GM23338 (cell line): ENCODE results near the gene LRRN4. TPM values are rescaled to one million over a fixed set of nuclear protein-coding genes. Genes with fewer than 3 reads are reported as not detected.

ENCODE experiments used
- ATAC-seq: fragments of 200-7000 bp; cut with Tn5 transposase; 3 replicates; pipeline ENCODE4 v1.9.1; 2020
- DNase-seq: peaks from one replicate; pipeline ENCODE4 v3.0.0-alpha.2; 2015; ENCODE audit warnings: low spot score
- H2AFZ ChIP-seq: fragments of 200-600 bp; sonication (generic); 2 replicates; pipeline ENCODE4 v1.8.0; 2016; ENCODE audit warnings: antibody characterized with exemption, mild to moderate bottlenecking, moderate library complexity
- H3F3A ChIP-seq: fragments of 200-600 bp; sonication (generic); replicated peaks from 2 replicates; pipeline ENCODE4 v1.8.0; 2017; ENCODE audit warnings: antibody characterized with exemption, mixed run types, low read depth
- H3K27ac ChIP-seq: fragments of 200-600 bp; sonication (generic); 2 replicates; pipeline ENCODE4 v1.6.1; 2016; ENCODE audit warnings: low read depth
- H3K27me3 ChIP-seq: fragments of 200-600 bp; sonication (generic); 2 replicates; pipeline ENCODE4 v1.8.0; 2016; ENCODE audit warnings: mild to moderate bottlenecking, mixed run types, moderate library complexity; ENCODE audit not compliant: insufficient read depth
- H3K36me3 ChIP-seq: fragments of 200-600 bp; sonication (generic); 2 replicates; pipeline ENCODE4 v1.8.0; 2016; ENCODE audit warnings: mild to moderate bottlenecking; ENCODE audit not compliant: insufficient read depth
- H3K4me1 ChIP-seq: fragments of 200-600 bp; sonication (generic); 2 replicates; pipeline ENCODE4 v1.8.0; 2016; ENCODE audit warnings: mild to moderate bottlenecking, moderate library complexity; ENCODE audit not compliant: insufficient read depth
- H3K4me2 ChIP-seq: fragments of 200-600 bp; sonication (generic); 2 replicates; pipeline ENCODE4 v1.7.1; 2017; ENCODE audit warnings: mixed run types
- H3K4me3 ChIP-seq: fragments of 200-600 bp; sonication (generic); 2 replicates; pipeline ENCODE4 v1.6.1; 2016; ENCODE audit warnings: mixed run types
- H3K79me2 ChIP-seq: fragments of 200-600 bp; sonication (generic); replicated peaks from 2 replicates; pipeline ENCODE4 v1.8.0; 2017; ENCODE audit warnings: mild to moderate bottlenecking; ENCODE audit not compliant: insufficient read depth
- H3K9me2 ChIP-seq: fragments of 200-600 bp; sonication (generic); 2 replicates; pipeline ENCODE4 v1.8.0; 2017; ENCODE audit not compliant: insufficient read depth
- H4K20me1 ChIP-seq: fragments of 200-600 bp; sonication (generic); replicated peaks from 2 replicates; pipeline ENCODE4 v1.8.0; 2017; ENCODE audit warnings: mild to moderate bottlenecking; ENCODE audit not compliant: insufficient read depth
- H3K27ac Mint-ChIP-seq: 2 replicates; pipeline ENCODE4 v1.8.0; 2020; ENCODE audit warnings: inconsistent platforms, mild to moderate bottlenecking, moderate library complexity, mixed read lengths
- H3K27me3 Mint-ChIP-seq: 3 replicates; pipeline ENCODE4 v1.8.0; 2022; ENCODE audit warnings: low read depth, mild to moderate bottlenecking, moderate library complexity, mixed read lengths, inconsistent platforms; ENCODE audit not compliant: insufficient read depth, poor library complexity
- H3K36me3 Mint-ChIP-seq: 3 replicates; pipeline ENCODE4 v1.8.0; 2021; ENCODE audit warnings: low read depth, mild to moderate bottlenecking, inconsistent platforms, moderate library complexity, mixed read lengths
- H3K4me1 Mint-ChIP-seq: 3 replicates; pipeline ENCODE4 v1.8.0; 2020; ENCODE audit warnings: mild to moderate bottlenecking, inconsistent platforms, mixed read lengths
- H3K4me3 Mint-ChIP-seq: 3 replicates; pipeline ENCODE4 v1.8.0; 2021; ENCODE audit warnings: moderate library complexity, mild to moderate bottlenecking, inconsistent platforms, mixed read lengths
- H3K9me3 Mint-ChIP-seq: 3 replicates; pipeline ENCODE4 v1.8.0; 2020; ENCODE audit warnings: moderate library complexity, mild to moderate bottlenecking, inconsistent platforms, mixed read lengths
- CREB1 ChIP-seq: fragments of 250-450 bp; sonication (Bioruptor Pico); IDR thresholded peaks from 2 replicates; pipeline ENCODE4 v1.5.0; 2020; ENCODE audit warnings: low read depth, mild to moderate bottlenecking, moderate library complexity
- CTCF ChIP-seq, 2 experiments: fragments of 200-600 bp in 1 of 2; sonication (generic) in 1 of 2; conservative IDR thresholded peaks; 2 replicates each; pipeline versions ENCODE4 v1.5.1 to v1.6.1; 2016 to 2017; ENCODE audit warnings: antibody characterized with exemption in 2 of 2, low read depth in 2 of 2, mild to moderate bottlenecking in 2 of 2, moderate library complexity in 1 of 2
- ETS1 ChIP-seq: IDR thresholded peaks from 2 replicates; pipeline ENCODE4 v1.6.1; 2016; ENCODE audit warnings: antibody characterized with exemption
- EZH2 ChIP-seq: fragments of 200-600 bp; sonication (generic); IDR thresholded peaks from one replicate; pipeline ENCODE4 v1.8.0; 2017; ENCODE audit warnings: antibody characterized with exemption, mild to moderate bottlenecking, low read depth; ENCODE audit not compliant: unreplicated experiment
- EZH2phosphoT487 ChIP-seq: fragments of 200-600 bp; sonication (generic); IDR thresholded peaks from one replicate; pipeline ENCODE4 v1.8.1; 2018; ENCODE audit warnings: antibody characterized with exemption; ENCODE audit not compliant: unreplicated experiment
- JUNB ChIP-seq: IDR thresholded peaks from one replicate; pipeline ENCODE4 v1.6.1; 2016; ENCODE audit warnings: antibody characterized with exemption; ENCODE audit not compliant: unreplicated experiment
- NANOG ChIP-seq: IDR thresholded peaks from 2 replicates; pipeline ENCODE4 v1.6.1; 2016; ENCODE audit warnings: antibody characterized with exemption, borderline replicate concordance
- POLR2AphosphoS5 ChIP-seq: IDR thresholded peaks from 2 replicates; pipeline ENCODE4 v1.6.1; 2016; ENCODE audit warnings: antibody characterized with exemption, low read depth
- REST ChIP-seq: IDR thresholded peaks from one replicate; pipeline ENCODE4 v1.6.1; 2018; ENCODE audit warnings: antibody characterized with exemption; ENCODE audit not compliant: unreplicated experiment
- STAT1 ChIP-seq: IDR thresholded peaks from one replicate; pipeline ENCODE4 v1.6.1; 2016; ENCODE audit warnings: antibody characterized with exemption; ENCODE audit not compliant: unreplicated experiment
- ZNF114 ChIP-seq: fragments of 250-450 bp; sonication (Bioruptor Pico); IDR thresholded peaks from 2 replicates; pipeline ENCODE4 v1.5.0; 2020; ENCODE audit warnings: mild to moderate bottlenecking, moderate library complexity
- ZNF331 ChIP-seq: fragments of 250-450 bp; sonication (Bioruptor Pico); IDR thresholded peaks from 2 replicates; pipeline ENCODE4 v1.5.0; 2020; ENCODE audit warnings: low read depth, mild to moderate bottlenecking, moderate library complexity
- polyA plus RNA-seq: library from polyadenylated mRNA; unstranded; fragments of >200 nt; fragmentation: Nextera tagmentation; extraction: Ambion mirVana; gene quantifications from 2 replicates; pipeline ENCODE4 v1.2.1, GENCODE V29; 2016
- total RNA-seq: library from RNA; depleted of rRNA; stranded (reverse); fragments of >200 nt; shearing (Covaris generic); gene quantifications from 2 replicates; pipeline ENCODE4 v1.2.3, GENCODE V29; 2014
- TF ChIP-seq, protein P1 (sequence below): fragments of 250-450 bp; sonication (Bioruptor Pico); IDR thresholded peaks from 2 replicates; pipeline ENCODE4 v1.5.0; 2020; ENCODE audit warnings: mild to moderate bottlenecking, moderate library complexity

The LRRN4 gene
- total and polyA plus RNA-seq, 2 experiments from 2014 or later, result 0.21 to 2.2 TPM

DNA sequence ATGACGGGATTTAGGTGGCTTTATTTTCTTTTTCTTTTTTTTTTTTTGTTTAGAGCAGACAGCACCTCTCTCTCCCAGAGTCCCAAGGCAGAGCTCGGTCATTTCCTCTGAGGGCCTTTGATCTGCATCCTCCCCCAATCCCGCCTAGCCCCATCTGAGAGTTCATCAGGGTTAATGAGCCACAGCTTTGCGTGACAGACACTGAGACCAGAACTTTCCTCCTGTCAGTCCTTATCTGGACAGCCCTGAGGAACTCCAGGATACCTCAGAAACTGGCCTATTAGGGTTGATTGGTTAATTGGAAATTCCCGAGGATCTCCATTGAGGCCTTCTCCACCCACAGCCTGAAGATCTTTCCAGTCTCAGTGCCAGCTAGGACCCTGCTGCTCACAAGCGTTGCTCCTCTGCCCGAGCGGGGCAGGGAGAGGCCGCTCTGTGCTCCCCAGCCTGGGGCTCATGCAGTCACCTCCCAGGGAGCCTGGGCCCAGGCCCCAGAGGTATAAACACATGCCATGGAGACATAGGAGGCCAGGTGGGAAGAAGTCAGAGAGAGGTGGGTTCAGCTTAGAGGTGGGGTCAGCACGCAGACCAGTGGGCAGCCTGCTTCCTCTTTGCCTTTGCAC, 1.4 kb upstream of the LRRN4 start:
- no peaks in the 10 kb centered on the region for H3K36me3 ChIP-seq
- Mint-ChIP-seq H3K27ac (no peak overlapping the region), H3K9me3 (no peaks in the 10 kb centered on the region), H3K36me3 (peaks cover 8% of the 10 kb centered on the region; the same call in 2 of the 3 replicates), H3K4me1 (peaks cover 18% of the 10 kb centered on the region), H3K27me3 (peaks cover 42% of the 10 kb centered on the region), H3K4me3 (no peak overlapping the region)
- ATAC-seq (no peak), DNase-seq (no peak)
- peaks cover 19% of the 10 kb centered on the region for H3K4me1 ChIP-seq
- TF ChIP-seq REST, result no peak
- TF ChIP-seq ZNF331 (CRISPR knock-in tag), result no peak
- TF ChIP-seq JUNB, result no peak
- TF ChIP-seq POLR2AphosphoS5, result no peak
- no peak for TF ChIP-seq STAT1
- TF ChIP-seq NANOG, result no peak
- no peak for TF ChIP-seq EZH2
- no peak for TF ChIP-seq ETS1
- no peak for TF ChIP-seq CTCF (conservative IDR thresholded peaks at IDR 0.05; ENCODE audit: low read depth in 2 of 2)
- TF ChIP-seq ZNF114 (CRISPR knock-in tag), result no peak
- TF ChIP-seq EZH2phosphoT487, result no peak
- TF ChIP-seq, protein P1, sequence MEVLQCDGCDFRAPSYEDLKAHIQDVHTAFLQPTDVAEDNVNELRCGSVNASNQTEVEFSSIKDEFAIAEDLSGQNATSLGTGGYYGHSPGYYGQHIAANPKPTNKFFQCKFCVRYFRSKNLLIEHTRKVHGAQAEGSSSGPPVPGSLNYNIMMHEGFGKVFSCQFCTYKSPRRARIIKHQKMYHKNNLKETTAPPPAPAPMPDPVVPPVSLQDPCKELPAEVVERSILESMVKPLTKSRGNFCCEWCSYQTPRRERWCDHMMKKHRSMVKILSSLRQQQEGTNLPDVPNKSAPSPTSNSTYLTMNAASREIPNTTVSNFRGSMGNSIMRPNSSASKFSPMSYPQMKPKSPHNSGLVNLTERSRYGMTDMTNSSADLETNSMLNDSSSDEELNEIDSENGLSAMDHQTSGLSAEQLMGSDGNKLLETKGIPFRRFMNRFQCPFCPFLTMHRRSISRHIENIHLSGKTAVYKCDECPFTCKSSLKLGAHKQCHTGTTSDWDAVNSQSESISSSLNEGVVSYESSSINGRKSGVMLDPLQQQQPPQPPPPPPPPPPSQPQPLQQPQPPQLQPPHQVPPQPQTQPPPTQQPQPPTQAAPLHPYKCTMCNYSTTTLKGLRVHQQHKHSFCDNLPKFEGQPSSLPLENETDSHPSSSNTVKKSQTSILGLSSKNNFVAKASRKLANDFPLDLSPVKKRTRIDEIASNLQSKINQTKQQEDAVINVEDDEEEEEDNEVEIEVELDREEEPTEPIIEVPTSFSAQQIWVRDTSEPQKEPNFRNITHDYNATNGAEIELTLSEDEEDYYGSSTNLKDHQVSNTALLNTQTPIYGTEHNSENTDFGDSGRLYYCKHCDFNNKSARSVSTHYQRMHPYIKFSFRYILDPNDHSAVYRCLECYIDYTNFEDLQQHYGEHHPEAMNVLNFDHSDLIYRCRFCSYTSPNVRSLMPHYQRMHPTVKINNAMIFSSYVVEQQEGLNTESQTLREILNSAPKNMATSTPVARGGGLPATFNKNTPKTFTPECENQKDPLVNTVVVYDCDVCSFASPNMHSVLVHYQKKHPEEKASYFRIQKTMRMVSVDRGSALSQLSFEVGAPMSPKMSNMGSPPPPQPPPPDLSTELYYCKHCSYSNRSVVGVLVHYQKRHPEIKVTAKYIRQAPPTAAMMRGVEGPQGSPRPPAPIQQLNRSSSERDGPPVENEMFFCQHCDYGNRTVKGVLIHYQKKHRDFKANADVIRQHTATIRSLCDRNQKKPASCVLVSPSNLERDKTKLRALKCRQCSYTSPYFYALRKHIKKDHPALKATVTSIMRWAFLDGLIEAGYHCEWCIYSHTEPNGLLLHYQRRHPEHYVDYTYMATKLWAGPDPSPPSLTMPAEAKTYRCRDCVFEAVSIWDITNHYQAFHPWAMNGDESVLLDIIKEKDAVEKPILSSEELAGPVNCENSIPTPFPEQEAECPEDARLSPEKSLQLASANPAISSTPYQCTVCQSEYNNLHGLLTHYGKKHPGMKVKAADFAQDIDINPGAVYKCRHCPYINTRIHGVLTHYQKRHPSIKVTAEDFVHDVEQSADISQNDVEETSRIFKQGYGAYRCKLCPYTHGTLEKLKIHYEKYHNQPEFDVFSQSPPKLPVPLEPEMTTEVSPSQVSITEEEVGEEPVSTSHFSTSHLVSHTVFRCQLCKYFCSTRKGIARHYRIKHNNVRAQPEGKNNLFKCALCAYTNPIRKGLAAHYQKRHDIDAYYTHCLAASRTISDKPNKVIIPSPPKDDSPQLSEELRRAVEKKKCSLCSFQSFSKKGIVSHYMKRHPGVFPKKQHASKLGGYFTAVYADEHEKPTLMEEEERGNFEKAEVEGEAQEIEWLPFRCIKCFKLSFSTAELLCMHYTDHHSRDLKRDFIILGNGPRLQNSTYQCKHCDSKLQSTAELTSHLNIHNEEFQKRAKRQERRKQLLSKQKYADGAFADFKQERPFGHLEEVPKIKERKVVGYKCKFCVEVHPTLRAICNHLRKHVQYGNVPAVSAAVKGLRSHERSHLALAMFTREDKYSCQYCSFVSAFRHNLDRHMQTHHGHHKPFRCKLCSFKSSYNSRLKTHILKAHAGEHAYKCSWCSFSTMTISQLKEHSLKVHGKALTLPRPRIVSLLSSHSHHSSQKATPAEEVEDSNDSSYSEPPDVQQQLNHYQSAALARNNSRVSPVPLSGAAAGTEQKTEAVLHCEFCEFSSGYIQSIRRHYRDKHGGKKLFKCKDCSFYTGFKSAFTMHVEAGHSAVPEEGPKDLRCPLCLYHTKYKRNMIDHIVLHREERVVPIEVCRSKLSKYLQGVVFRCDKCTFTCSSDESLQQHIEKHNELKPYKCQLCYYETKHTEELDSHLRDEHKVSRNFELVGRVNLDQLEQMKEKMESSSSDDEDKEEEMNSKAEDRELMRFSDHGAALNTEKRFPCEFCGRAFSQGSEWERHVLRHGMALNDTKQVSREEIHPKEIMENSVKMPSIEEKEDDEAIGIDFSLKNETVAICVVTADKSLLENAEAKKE (CRISPR knock-in tag), result no peak
- TF ChIP-seq CREB1 (CRISPR knock-in tag), result no peak
- no peaks in the 10 kb centered on the region for H4K20me1 ChIP-seq
- no peak overlapping the region for H3K4me3 ChIP-seq
- no peaks in the 10 kb centered on the region for H3K9me2 ChIP-seq
- H3K27ac ChIP-seq, result no peak overlapping the region
- H3K27me3 ChIP-seq, result peaks cover 48% of the 10 kb centered on the region
- H3F3A ChIP-seq, result 0 out of 2 replicates have a peak, but pooled peaks cover 4% of the 10 kb centered on the region
- no peak overlapping the region for H3K4me2 ChIP-seq
- no peaks in the 10 kb centered on the region for H3K79me2 ChIP-seq
- no peak overlapping the region for H2AFZ ChIP-seq
